Measurements from ENCODE around the gene PPP2R2D. TPM values are rescaled to one million over a fixed set of nuclear protein-coding genes. Genes with fewer than 3 reads are reported as not detected.
A peak's percentile ranks its signal among the peaks of the same experiment; 100 is the strongest.

The PPP2R2D gene
- total RNA-seq, 1 donor from 2014 or later: 34.2 TPM

DNA sequence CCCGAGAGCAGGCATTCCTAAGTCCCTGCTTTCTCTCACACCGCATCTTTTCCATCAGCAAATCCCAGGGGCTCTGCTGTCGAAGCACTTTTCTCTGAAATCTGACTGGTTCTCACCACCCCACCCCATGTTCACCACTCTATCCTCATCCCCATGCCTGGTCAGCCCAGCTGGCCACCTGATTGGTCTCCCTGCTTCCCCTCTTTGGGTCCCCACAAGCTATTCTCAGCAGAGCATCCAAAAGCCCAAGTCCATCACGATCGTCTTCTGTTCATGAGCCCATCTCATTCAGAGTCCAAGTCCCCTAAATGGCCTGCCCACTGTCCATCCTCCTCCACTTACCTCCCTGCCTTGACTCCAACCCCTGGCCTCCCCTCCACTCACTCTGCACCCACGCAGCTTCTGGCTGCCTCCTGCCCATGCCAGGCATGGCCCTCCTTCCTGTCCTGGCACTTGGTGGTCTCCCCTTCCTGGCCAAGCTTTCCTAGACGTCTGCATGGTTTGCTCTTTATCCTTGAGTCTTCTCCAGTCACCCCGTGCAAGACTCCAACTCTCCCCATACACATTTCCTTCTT, 1.6 kb upstream of the PPP2R2D start:
- TF ChIP-seq, protein P1, sequence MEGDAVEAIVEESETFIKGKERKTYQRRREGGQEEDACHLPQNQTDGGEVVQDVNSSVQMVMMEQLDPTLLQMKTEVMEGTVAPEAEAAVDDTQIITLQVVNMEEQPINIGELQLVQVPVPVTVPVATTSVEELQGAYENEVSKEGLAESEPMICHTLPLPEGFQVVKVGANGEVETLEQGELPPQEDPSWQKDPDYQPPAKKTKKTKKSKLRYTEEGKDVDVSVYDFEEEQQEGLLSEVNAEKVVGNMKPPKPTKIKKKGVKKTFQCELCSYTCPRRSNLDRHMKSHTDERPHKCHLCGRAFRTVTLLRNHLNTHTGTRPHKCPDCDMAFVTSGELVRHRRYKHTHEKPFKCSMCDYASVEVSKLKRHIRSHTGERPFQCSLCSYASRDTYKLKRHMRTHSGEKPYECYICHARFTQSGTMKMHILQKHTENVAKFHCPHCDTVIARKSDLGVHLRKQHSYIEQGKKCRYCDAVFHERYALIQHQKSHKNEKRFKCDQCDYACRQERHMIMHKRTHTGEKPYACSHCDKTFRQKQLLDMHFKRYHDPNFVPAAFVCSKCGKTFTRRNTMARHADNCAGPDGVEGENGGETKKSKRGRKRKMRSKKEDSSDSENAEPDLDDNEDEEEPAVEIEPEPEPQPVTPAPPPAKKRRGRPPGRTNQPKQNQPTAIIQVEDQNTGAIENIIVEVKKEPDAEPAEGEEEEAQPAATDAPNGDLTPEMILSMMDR (IDR thresholded peaks at IDR 0.05; ENCODE audit: insufficient read depth, low read length, severe bottlenecking): no peak
- H3K27me3 ChIP-seq (ENCODE audit: control insufficient read depth, insufficient read depth, low read length): no peaks in the 10 kb centered on the region
- FAIRE-seq: no peak

DNA sequence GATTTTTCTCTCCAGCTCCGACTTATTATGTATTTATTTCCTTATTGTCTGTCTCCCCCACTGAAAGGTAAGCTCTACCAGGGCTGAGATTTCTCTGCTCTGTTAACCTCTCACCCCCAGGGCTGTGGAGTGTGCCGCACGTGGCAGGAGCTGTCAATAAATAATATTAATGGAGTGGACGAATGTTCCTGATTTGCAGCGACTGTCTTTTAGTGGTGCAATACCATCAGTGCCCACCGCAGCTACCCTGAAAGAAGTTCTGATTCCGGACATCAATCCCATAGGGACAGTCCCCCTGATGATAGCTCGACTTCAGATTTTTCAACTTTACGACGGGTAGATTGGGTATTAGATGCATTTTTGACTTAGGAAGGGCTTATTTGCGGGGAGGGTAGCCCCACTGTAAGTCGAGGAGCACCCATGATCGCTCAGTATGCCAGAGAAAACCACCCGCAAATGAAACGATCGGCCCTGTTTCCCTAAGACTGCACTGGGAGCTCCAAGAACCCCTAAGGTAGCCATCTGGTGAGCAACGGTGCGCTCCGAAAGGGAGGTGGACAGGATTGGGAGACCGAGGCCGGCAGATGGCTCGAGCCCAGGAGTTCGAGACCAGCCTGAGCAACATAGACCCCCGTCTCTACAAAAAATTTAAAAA, 986 bp upstream of the PPP2R2D start:
- TF ChIP-seq, protein P1 (IDR thresholded peaks at IDR 0.05; ENCODE audit: insufficient read depth, low read length, severe bottlenecking): no peak
- Histone ChIP-seq H3K27me3 (ENCODE audit: control insufficient read depth, insufficient read depth, low read length) (no peaks in the 10 kb centered on the region), H3K36me3 (ENCODE audit: control insufficient read depth, insufficient read depth, low read length) (no peaks in the 10 kb centered on the region), H3K4me3 (ENCODE audit: low read depth, low read length) (peak overlapping the region; percentile 71)
- FAIRE-seq (no peak), DNase-seq (ENCODE audit: low read depth) (no peak)

More for the DNA sequence above, 1.6 kb upstream of the PPP2R2D start:
- DNase-seq (ENCODE audit: low read depth): no peak
- H3K36me3 ChIP-seq (ENCODE audit: control insufficient read depth, insufficient read depth, low read length): no peaks in the 10 kb centered on the region
- H3K4me3 ChIP-seq (ENCODE audit: low read depth, low read length): no peak overlapping the region

DNA sequence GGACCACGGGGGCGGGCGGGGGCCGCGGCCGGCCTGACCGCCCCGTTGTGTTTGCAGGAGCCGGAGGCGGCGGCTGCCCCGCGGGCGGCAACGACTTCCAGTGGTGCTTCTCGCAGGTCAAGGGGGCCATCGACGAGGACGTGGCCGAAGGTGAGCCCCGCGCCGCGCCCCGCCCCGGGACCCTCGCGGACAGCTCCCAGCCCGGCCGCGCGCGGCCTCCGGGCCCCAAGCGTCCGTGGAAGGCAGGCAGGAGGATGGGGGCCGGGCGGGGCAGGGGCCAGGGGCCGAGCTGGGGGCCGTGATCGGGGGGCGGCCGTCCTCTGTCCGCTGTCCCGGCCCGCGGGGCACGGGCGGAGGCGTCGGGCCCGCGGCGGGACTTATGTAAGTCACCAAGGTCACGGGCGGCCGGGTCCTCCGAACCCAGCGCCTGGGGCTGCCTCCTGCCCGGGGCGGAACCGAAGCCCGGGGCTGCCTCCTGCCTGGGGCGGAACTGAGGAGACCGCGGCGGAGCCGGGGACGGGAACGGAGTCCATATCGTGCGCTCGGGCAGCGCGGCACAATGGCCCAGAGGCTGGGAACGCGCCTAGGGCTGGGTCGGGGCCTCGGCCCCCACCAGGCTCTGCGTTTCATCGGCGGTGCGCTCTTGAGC, 497 bp downstream of the PPP2R2D start:
- DNase-seq (ENCODE audit: low read depth) (no peak), FAIRE-seq (no peak)
- TF ChIP-seq, protein P1 (IDR thresholded peaks at IDR 0.05; ENCODE audit: insufficient read depth, low read length, severe bottlenecking): no peak
- H3K27me3 ChIP-seq (ENCODE audit: control insufficient read depth, insufficient read depth, low read length): no peaks in the 10 kb centered on the region
- peak overlapping the region; percentile 71 for H3K4me3 ChIP-seq (ENCODE audit: low read depth, low read length)
- H3K36me3 ChIP-seq (ENCODE audit: control insufficient read depth, insufficient read depth, low read length): peaks cover 4% of the 10 kb centered on the region

DNA sequence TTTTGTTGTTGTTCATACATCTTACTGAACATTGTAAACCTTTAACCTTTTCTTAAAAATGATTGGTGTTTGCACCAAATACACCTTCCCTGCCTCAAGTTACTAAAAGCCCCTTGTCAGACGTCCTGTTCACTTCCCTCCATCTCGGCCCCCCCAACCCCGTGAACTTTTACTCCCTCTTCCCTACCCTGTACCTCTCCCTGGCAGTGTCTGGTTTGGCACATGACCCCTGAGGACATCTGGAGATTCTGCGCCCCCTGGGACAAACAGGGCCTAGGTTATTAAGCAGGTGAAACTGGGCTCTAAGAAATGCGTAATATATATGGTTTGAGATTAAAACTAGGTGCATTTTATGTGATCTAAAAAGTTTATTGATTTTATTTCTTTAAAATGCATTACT, 1.4 kb downstream of the PPP2R2D start:
- peak overlapping the region; percentile 71 for H3K4me3 ChIP-seq (ENCODE audit: low read depth, low read length)
- DNase-seq (ENCODE audit: low read depth) (no peak), FAIRE-seq (no peak)
- no peaks in the 10 kb centered on the region for H3K27me3 ChIP-seq (ENCODE audit: control insufficient read depth, insufficient read depth, low read length)
- TF ChIP-seq, protein P1 (IDR thresholded peaks at IDR 0.05; ENCODE audit: insufficient read depth, low read length, severe bottlenecking): no peak
- peaks cover 4% of the 10 kb centered on the region for H3K36me3 ChIP-seq (ENCODE audit: control insufficient read depth, insufficient read depth, low read length)

DNA sequence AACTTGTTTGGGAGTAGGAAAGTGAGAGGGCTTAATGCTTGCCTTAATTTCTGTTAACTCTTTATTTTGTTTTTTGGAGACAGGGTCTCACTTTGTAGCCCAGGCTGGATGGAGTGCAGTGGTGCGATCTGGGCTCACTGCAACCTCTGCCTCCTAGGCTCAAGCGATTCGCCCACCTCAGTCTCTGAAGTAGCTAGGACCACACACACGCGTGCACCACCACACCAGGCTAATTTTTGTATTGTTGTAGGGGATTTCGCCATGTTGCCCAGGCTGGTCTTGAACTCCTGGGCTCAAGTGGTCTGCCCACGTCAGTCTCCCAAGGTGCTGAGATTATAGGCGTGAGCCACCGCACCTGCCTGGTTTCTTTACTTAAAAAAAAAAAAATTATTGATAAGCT, 1.9 kb downstream of the PPP2R2D start:
- Histone ChIP-seq H3K27me3 (ENCODE audit: control insufficient read depth, insufficient read depth, low read length) (no peaks in the 10 kb centered on the region), H3K4me3 (ENCODE audit: low read depth, low read length) (no peak overlapping the region), H3K36me3 (ENCODE audit: control insufficient read depth, insufficient read depth, low read length) (peaks cover 4% of the 10 kb centered on the region)
- TF ChIP-seq, protein P1 (IDR thresholded peaks at IDR 0.05; ENCODE audit: insufficient read depth, low read length, severe bottlenecking): no peak
- DNase-seq (ENCODE audit: low read depth) (no peak), FAIRE-seq (no peak)

Data from bronchial epithelial cell (primary cell).